Tibial nerve (tissue), 4 donors: ENCODE data around the gene SPAG17. TPM values are rescaled to one million over a fixed set of nuclear protein-coding genes. Genes with fewer than 3 reads are reported as not detected.

Source experiments
- DNase-seq, 2 donors: peaks; one replicate each; pipeline ENCODE4 v3.0.0-alpha.2; 2019; ENCODE audit warnings: low spot score in 2 of 2
- H3K27ac ChIP-seq, 4 donors: fragments of 200-600 bp; sonication (generic) in 3 of 4; one replicate each; pipeline ENCODE4 v1.5.1; 2017 to 2019; ENCODE audit warnings: mild to moderate bottlenecking in 1 of 4
- H3K27me3 ChIP-seq, 2 donors: fragments of 200-600 bp; sonication (generic) in 1 of 2; one replicate each; pipeline versions ENCODE4 v1.5.1 to v1.6.0; 2017 to 2019
- H3K36me3 ChIP-seq, 3 donors: fragments of 200-600 bp; sonication (generic); one replicate each; pipeline ENCODE4 v1.5.1; 2018 to 2019
- H3K4me1 ChIP-seq, 4 donors: fragments of 200-600 bp; sonication (generic) in 3 of 4; one replicate each; pipeline ENCODE4 v1.5.1; 2017 to 2019
- H3K4me3 ChIP-seq, 4 donors: fragments of 200-600 bp; sonication (generic) in 3 of 4; one replicate each; pipeline ENCODE4 v1.5.1; 2017 to 2019; ENCODE audit warnings: mild to moderate bottlenecking in 1 of 4, moderate library complexity in 1 of 4
- H3K9me3 ChIP-seq, 4 donors: fragments of 200-600 bp; sonication (generic) in 3 of 4; one replicate each; pipeline ENCODE4 v1.5.1; 2017 to 2019
- EP300 ChIP-seq, 2 donors: sonication (generic); formaldehyde crosslinking; IDR thresholded peaks; one replicate each; pipeline ENCODE4 v1.6.1; 2017; ENCODE audit warnings: antibody characterized with exemption in 2 of 2, mild to moderate bottlenecking in 1 of 2
- POLR2A ChIP-seq, 2 donors: fragments of 450-650 bp; IDR thresholded peaks; one replicate each; pipeline ENCODE4 v1.6.1; 2017; ENCODE audit warnings: antibody characterized with exemption in 2 of 2, mild to moderate bottlenecking in 2 of 2, moderate library complexity in 2 of 2
- WGBS, 2 donors: methylation state at CpG; one replicate each; pipeline ENCODE4 v1.1.5; 2018; 5-methylcytosine and 5-hydroxymethylcytosine counted together
- total RNA-seq, 4 donors: library from RNA; depleted of rRNA; stranded (reverse); fragments of >200 nt; gene quantifications; one replicate each; pipeline ENCODE4 v1.1.0, GENCODE V29; 2016
- TF ChIP-seq, protein P1 (sequence below), 5 experiments: fragments of 200-600 bp in 3 of 5; fragments of 450-650 bp in 2 of 5; sonication (generic) in 3 of 5; IDR thresholded peaks; one replicate each; pipeline ENCODE4 v1.5.1; 2016 to 2019; ENCODE audit warnings: antibody characterized with exemption in 5 of 5, mild to moderate bottlenecking in 3 of 5, moderate library complexity in 2 of 5

Gene SPAG17
- total RNA-seq, 4 donors from 2014 or later = under 0.01 to 4.2 (median 1.2) TPM

DNA sequence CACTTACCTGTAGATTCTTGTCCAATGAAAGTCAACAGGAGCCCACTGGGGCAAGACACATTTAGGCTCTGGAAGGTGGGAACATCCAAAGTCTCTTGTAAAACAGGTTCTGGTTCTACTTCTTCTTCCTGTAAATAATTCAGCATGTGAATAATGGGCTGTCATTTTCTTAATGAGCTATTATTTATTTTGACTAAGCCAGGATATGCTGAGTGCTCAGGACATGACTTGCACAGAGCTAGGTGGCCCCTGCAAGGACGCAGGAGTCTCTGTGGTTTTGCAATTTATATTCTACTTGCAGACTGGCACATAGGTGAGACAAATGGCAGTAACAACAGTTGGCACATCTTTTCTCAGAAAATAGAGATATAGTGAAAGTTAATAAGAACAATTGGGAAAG, 156.8 kb downstream of the SPAG17 start:
- Histone ChIP-seq H3K9me3 (no peaks in the 10 kb centered on the region), H3K36me3 (no peaks in the 10 kb centered on the region), H3K4me3 (no peak overlapping the region), H3K4me1 (no peaks in the 10 kb centered on the region), H3K27me3 (no peaks in the 10 kb centered on the region), H3K27ac (no peak overlapping the region)
- TF ChIP-seq EP300 (IDR thresholded peaks at IDR 0.05) = no peak
- no peak for TF ChIP-seq POLR2A (IDR thresholded peaks at IDR 0.05)
- TF ChIP-seq, protein P1, sequence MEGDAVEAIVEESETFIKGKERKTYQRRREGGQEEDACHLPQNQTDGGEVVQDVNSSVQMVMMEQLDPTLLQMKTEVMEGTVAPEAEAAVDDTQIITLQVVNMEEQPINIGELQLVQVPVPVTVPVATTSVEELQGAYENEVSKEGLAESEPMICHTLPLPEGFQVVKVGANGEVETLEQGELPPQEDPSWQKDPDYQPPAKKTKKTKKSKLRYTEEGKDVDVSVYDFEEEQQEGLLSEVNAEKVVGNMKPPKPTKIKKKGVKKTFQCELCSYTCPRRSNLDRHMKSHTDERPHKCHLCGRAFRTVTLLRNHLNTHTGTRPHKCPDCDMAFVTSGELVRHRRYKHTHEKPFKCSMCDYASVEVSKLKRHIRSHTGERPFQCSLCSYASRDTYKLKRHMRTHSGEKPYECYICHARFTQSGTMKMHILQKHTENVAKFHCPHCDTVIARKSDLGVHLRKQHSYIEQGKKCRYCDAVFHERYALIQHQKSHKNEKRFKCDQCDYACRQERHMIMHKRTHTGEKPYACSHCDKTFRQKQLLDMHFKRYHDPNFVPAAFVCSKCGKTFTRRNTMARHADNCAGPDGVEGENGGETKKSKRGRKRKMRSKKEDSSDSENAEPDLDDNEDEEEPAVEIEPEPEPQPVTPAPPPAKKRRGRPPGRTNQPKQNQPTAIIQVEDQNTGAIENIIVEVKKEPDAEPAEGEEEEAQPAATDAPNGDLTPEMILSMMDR (IDR thresholded peaks at IDR 0.05) = no peak
- DNase-seq = no peak
- 83 to 84% methylated on average over 1 of the region's 1 CpG for WGBS, 2 donors

DNA sequence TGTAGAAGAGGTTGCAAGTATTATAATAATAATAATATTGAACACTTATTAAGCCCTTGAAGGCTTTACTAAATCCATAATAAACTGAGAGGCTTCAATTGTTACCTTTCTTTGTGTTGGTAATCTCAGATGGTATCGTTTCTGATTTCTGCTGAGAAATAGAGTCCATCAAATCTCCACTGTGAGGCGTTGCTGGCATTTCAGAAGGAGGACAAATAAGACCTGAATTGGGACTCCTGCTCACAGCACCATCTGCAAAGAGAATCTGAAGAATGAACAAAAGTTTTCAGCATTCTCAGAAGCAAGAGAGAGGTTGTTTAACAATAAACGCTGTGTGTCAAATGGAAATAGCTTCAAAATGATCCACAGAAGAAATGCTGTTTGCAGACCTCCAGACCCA, 161.8 kb downstream of the SPAG17 start:
- no peak for TF ChIP-seq EP300 (IDR thresholded peaks at IDR 0.05)
- no peak for DNase-seq
- Histone ChIP-seq H3K27me3 (no peaks in the 10 kb centered on the region), H3K9me3 (no peaks in the 10 kb centered on the region), H3K4me3 (no peak overlapping the region), H3K27ac (no peak overlapping the region), H3K36me3 (no peaks in the 10 kb centered on the region), H3K4me1 (no peaks in the 10 kb centered on the region)
- WGBS, 2 donors = 36 to 42% methylated on average over 3 of the region's 3 CpGs

DNA sequence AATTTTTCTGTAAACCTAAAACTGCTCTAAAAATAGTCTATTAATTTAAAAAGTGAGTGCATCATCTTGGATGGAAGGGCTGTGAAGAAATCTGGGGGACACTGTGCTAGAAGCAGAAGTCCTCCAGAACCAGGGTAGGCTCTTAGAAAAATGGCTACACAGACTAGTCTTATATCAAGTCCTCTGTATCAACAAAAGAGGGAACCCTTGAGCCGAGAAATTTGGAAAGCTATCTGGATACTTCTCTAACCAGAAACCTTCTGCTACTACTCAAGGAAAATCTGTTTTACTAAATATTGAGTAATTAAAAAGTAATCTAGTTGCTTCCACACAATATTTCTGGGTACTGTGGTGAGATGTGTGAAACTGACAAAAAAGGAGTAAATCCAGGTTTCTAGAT, 163.4 kb downstream of the SPAG17 start:
- WGBS, 2 donors = 41 to 47% methylated on average over 1 of the region's 1 CpG
- no peak overlapping the region for H3K4me3 ChIP-seq
- TF ChIP-seq, protein P1 (IDR thresholded peaks at IDR 0.05) = no peak
- TF ChIP-seq EP300 (IDR thresholded peaks at IDR 0.05) = no peak
- TF ChIP-seq POLR2A (IDR thresholded peaks at IDR 0.05) = no peak

DNA sequence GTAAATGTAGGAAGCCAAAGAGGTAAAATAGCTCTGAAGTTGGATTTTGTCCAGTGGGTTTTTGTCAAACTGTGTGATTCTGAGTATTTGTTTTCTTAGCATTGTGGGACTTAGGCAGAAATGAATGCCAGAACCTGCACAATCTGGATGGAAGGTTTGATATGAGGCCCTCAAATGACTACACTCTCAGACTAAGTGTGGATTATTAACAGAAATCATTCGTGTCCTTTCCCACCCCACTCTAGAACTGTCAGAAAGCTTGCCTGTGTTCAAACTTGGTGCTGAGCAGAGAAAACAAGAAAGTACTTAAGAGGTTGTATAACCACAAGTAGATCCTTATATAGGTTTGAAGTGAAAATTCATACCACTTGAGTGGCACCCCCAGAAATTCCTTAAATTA, 167.0 kb downstream of the SPAG17 start:
- TF ChIP-seq, protein P1 (IDR thresholded peaks at IDR 0.05) = no peak
- TF ChIP-seq EP300 (IDR thresholded peaks at IDR 0.05) (no peak), POLR2A (IDR thresholded peaks at IDR 0.05) (no peak)
- WGBS, 2 donors = 60 to 79% methylated on average over 1 of the region's 1 CpG
- DNase-seq = no peak
- Histone ChIP-seq H3K9me3 (no peaks in the 10 kb centered on the region), H3K4me3 (no peak overlapping the region), H3K27ac (no peak overlapping the region), H3K4me1 (no peaks in the 10 kb centered on the region), H3K27me3 (no peaks in the 10 kb centered on the region), H3K36me3 (no peaks in the 10 kb centered on the region)

More for the DNA sequence above, 163.4 kb downstream of the SPAG17 start:
- Histone ChIP-seq H3K36me3 (no peaks in the 10 kb centered on the region), H3K27me3 (no peaks in the 10 kb centered on the region), H3K4me1 (no peaks in the 10 kb centered on the region), H3K9me3 (no peaks in the 10 kb centered on the region), H3K27ac (no peak overlapping the region)
- no peak for DNase-seq

DNA sequence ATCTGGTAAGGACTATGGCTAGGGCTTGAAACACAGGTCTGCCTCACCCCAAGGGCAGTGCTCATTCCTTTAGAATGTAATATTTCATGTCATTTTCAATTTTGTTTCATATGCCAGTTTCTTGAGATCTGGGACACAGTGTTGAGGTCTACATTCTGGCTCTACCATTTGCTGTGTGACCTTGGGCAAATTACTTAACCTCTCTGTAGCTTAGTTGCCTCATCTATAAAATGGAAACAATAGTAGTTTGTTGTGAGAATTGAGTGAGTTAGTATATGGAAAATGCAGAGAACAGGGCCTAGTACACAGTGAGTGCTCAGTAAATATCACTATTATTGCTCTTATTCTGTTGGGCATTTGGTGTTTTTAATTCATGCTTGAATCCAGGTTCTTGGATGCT, 171.1 kb downstream of the SPAG17 start:
- Histone ChIP-seq H3K9me3 (no peaks in the 10 kb centered on the region), H3K4me3 (no peak overlapping the region), H3K27ac (no peak overlapping the region), H3K4me1 (no peaks in the 10 kb centered on the region), H3K36me3 (no peaks in the 10 kb centered on the region), H3K27me3 (no peaks in the 10 kb centered on the region)
- no peak for DNase-seq
- TF ChIP-seq, protein P1 (IDR thresholded peaks at IDR 0.05) = no peak
- TF ChIP-seq POLR2A (IDR thresholded peaks at IDR 0.05) = no peak
- TF ChIP-seq EP300 (IDR thresholded peaks at IDR 0.05) = no peak

DNA sequence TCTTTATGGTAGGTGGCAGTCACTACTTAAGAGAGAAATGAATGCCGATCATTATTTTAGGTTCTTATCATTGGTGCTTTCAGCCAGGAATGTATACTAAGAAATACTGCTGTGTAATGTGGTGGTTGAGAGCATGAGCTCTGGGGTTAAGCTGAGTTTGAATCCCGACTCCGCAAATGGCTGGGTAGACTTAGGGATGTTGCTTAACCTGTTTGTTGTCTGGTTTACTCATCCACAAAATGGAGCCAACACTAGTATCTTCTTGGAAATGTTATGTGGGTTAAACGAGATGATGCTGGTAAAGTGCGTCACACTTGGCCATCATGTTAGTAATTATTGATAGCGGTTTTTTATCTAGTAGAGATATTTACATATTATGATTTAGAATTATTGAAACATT, 171.7 kb downstream of the SPAG17 start:
- Histone ChIP-seq H3K9me3 (no peaks in the 10 kb centered on the region), H3K4me3 (no peak overlapping the region), H3K27me3 (no peaks in the 10 kb centered on the region), H3K36me3 (no peaks in the 10 kb centered on the region), H3K4me1 (no peaks in the 10 kb centered on the region), H3K27ac (no peak overlapping the region)
- TF ChIP-seq, protein P1 (IDR thresholded peaks at IDR 0.05) = no peak
- TF ChIP-seq EP300 (IDR thresholded peaks at IDR 0.05) (no peak), POLR2A (IDR thresholded peaks at IDR 0.05) (no peak)
- DNase-seq = no peak
- 85 to 93% methylated on average over 6 of the region's 6 CpGs for WGBS, 2 donors
